Right lobe of liver (tissue), 4 donors: ENCODE results near the gene ULBP2.
"Not testable (repeated sequence)": the region's sequence is repeated elsewhere in the genome, so short reads cannot be mapped to it uniquely, and the experiment has no call there.

Experiments
- CTCF ChIP-seq, 4 donors: fragments of 200-600 bp in 3 of 4; fragments of 450-650 bp in 1 of 4; IDR thresholded peaks; one replicate each; pipeline versions ENCODE4 v1.5.1 to v1.8.0; 2016 to 2022; ENCODE audit warnings: antibody characterized with exemption in 4 of 4, mild to moderate bottlenecking in 2 of 4
- POLR2A ChIP-seq: fragments of 450-650 bp; IDR thresholded peaks from one replicate; pipeline ENCODE4 v1.6.1; 2017; ENCODE audit warnings: antibody characterized with exemption, mild to moderate bottlenecking
- donor health status: DM: no; HTN: no; CAD: no.
- donor health status: DM: no; HTN: no; CAD: no.
- donor health status: DM: no; HTN: yes; CAD: no.

GRCh38 chr6:149943321-149943720 lies 1.5 kb downstream of the ULBP2 start:
- not testable (repeated sequence) for TF ChIP-seq CTCF (IDR thresholded peaks at IDR 0.05); POLR2A
